Adrenal gland (tissue), 5 donors: ENCODE measurements around the gene AQP10.

Experiments used
- POLR2A ChIP-seq, 2 donors: fragments of 450-650 bp; IDR thresholded peaks; one replicate each; pipeline ENCODE4 v1.6.1; 2017; ENCODE audit warnings: antibody characterized with exemption in 2 of 2, mild to moderate bottlenecking in 2 of 2, moderate library complexity in 1 of 2
- TF ChIP-seq, protein P1 (sequence below), 6 experiments: fragments of 450-650 bp in 4 of 6; fragments of 200-600 bp in 2 of 6; sonication (generic) in 1 of 6; IDR thresholded peaks; 1 replicate in 5 of 6; 2 replicates in 1 of 6; pipeline versions ENCODE4 v1.5.1 to v1.8.0; 2016 to 2021; ENCODE audit warnings: antibody characterized with exemption in 6 of 6, mild to moderate bottlenecking in 2 of 6, moderate library complexity in 1 of 6
- donor health status: DM: no; HTN: no; CAD: no.

DNA sequence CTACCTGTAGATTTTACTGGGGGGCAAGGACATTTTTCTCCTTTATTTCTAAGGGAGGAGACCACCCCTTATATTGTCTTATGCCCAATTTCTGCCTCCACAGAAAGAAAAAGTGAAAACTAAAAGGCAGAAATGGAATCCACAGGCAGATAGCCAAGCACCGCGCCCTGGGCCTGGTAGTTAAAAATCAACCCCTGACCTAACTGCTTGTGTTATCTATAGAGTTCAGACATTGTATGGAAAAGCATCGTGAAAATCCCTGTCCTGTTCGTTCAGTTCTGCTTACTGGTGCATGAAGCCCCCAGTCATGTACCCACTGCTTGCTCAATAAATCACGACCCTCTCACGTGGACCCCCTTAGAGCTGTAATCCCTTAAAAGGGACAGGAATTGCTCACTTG lies 50.5 kb downstream of the AQP10 start:
- TF ChIP-seq POLR2A (IDR thresholded peaks at IDR 0.05): no peak
- TF ChIP-seq, protein P1, sequence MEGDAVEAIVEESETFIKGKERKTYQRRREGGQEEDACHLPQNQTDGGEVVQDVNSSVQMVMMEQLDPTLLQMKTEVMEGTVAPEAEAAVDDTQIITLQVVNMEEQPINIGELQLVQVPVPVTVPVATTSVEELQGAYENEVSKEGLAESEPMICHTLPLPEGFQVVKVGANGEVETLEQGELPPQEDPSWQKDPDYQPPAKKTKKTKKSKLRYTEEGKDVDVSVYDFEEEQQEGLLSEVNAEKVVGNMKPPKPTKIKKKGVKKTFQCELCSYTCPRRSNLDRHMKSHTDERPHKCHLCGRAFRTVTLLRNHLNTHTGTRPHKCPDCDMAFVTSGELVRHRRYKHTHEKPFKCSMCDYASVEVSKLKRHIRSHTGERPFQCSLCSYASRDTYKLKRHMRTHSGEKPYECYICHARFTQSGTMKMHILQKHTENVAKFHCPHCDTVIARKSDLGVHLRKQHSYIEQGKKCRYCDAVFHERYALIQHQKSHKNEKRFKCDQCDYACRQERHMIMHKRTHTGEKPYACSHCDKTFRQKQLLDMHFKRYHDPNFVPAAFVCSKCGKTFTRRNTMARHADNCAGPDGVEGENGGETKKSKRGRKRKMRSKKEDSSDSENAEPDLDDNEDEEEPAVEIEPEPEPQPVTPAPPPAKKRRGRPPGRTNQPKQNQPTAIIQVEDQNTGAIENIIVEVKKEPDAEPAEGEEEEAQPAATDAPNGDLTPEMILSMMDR (IDR thresholded peaks at IDR 0.05): no peak
